Measurements from ENCODE around the gene MLLT6.

Gene MLLT6

GRCh38 chr17:38768417-38768816 lies 63.3 kb downstream of the MLLT6 start:
- DNase-seq (ENCODE audit: low spot score), result no peak

- DNase-seq (ENCODE audit: low spot score), result no peak
These were observed 68.2 kb downstream of the MLLT6 start for GRCh38 chr17:38773258-38773657.

GRCh38 chr17:38777641-38778250 lies 72.7 kb downstream of the MLLT6 start:
- no peak for DNase-seq (ENCODE audit: low spot score)
